ENCODE measurements around the gene TICRR. TPM values are rescaled to one million over a fixed set of nuclear protein-coding genes. Genes with fewer than 3 reads are reported as not detected.

The TICRR gene
- total and polyA plus RNA-seq, 4 donors, result under 0.01 to 7.3 (median 0.15) TPM

DNA sequence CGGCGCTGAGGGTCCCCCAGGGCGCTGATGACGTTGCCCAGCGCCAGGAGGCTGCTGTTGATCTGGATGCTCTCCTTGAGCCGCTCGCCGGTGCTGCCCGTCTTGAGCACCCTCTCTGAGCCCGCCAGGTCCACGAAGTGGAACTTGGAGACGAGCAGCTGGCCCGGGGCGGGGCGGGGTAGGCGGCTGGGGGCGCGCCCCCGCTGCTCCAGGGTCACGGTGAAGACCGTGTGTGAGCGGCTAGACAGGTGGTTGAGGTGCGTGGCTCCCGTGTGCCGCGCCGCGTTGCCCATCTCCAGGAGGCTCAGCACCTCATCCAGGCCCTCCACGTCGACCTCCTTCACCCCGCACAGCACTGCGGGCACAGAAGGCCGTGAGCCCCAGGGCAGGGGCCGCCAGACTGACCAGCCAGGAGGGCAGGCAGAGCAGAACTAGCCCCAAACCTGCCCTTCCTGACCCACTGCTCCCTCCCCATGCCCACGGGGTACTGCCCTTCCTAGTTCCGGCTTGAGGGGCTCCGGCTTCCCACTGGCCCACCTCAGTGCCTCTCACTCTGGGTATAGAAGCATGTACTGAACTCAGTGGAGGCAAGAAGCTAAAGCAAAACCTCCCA is 73.8 kb downstream of the TICRR start:
- Histone ChIP-seq H3K4me3 (ENCODE audit: low read depth in 1 of 3, low read length in 3 of 3) (no peak overlapping the region), H3K27ac (ENCODE audit: low read depth in 1 of 2, low read length in 2 of 2) (no peak overlapping the region), H3K27me3 (ENCODE audit: control insufficient read depth in 4 of 4, insufficient read depth in 4 of 4, low read length in 3 of 4) (no peaks in the 10 kb centered on the region), H3K36me3 (ENCODE audit: control insufficient read depth in 4 of 4, insufficient read depth in 3 of 4, low read depth in 1 of 4, low read length in 3 of 4) (no peaks in the 10 kb centered on the region), H3K9me3 (ENCODE audit: control insufficient read depth in 4 of 4, low read length in 3 of 4) (no peaks in the 10 kb centered on the region), H3K9ac (ENCODE audit: low read depth in 1 of 2, low read length in 2 of 2) (no peak overlapping the region), H3K4me1 (ENCODE audit: control insufficient read depth in 4 of 4, insufficient read depth in 4 of 4, low read length in 3 of 4) (peaks cover 0 to 9% (median 4%) of the 10 kb centered on the region in 4 donors)
- 98% methylated on average over 37 of the region's 37 CpGs for WGBS
- DNase-seq (ENCODE audit: low spot score), result no peak
- TF ChIP-seq NR2F2 (IDR thresholded peaks at IDR 0.05) (no peak), FOXA1 (IDR thresholded peaks at IDR 0.05) (no peak)

DNA sequence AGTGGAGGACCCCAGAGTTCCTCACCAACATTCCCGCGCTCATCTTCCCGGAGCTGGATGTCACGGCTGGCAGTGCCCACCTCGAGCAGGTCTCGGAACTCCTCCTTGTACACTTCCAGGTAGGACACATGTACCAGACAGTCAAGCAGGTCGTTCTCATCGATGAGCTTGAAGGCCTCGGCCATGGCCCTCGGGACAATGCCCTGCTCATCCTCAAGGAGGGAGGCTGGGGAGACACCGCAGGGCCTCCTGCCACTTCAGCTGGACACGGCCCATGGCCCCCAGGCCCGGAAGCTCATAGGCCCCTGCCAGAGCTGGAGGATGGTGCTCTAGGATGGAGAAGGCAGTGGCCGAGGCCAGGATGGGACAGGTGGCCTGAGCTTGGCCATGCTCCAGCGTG is 74.4 kb downstream of the TICRR start:
- Histone ChIP-seq H3K4me3 (ENCODE audit: low read depth in 1 of 3, low read length in 3 of 3) (no peak overlapping the region), H3K4me1 (ENCODE audit: control insufficient read depth in 4 of 4, insufficient read depth in 4 of 4, low read length in 3 of 4) (peaks cover 0 to 11% (median 8%) of the 10 kb centered on the region in 4 donors), H3K27me3 (ENCODE audit: control insufficient read depth in 4 of 4, insufficient read depth in 4 of 4, low read length in 3 of 4) (no peaks in the 10 kb centered on the region), H3K36me3 (ENCODE audit: control insufficient read depth in 4 of 4, insufficient read depth in 3 of 4, low read depth in 1 of 4, low read length in 3 of 4) (no peaks in the 10 kb centered on the region), H3K27ac (ENCODE audit: low read depth in 1 of 2, low read length in 2 of 2) (no peak overlapping the region), H3K9me3 (ENCODE audit: control insufficient read depth in 4 of 4, low read length in 3 of 4) (no peaks in the 10 kb centered on the region), H3K9ac (ENCODE audit: low read depth in 1 of 2, low read length in 2 of 2) (no peak overlapping the region)
- WGBS, result 95% methylated on average over 15 of the region's 15 CpGs
- TF ChIP-seq TAF1 (conservative IDR thresholded peaks at IDR 0.05), result no peak
- TF ChIP-seq, protein P1, sequence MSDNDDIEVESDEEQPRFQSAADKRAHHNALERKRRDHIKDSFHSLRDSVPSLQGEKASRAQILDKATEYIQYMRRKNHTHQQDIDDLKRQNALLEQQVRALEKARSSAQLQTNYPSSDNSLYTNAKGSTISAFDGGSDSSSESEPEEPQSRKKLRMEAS (IDR thresholded peaks at IDR 0.05), result no peak
- no peak for TF ChIP-seq EGR1 (IDR thresholded peaks at IDR 0.05; ENCODE audit: low read depth in 2 of 2)
- TF ChIP-seq HNF4A (conservative IDR thresholded peaks at IDR 0.05), result no peak
- no peak for TF ChIP-seq YY1 (IDR thresholded peaks at IDR 0.05)
- TF ChIP-seq REST (IDR thresholded peaks at IDR 0.05), result no peak
- TF ChIP-seq, protein P2, sequence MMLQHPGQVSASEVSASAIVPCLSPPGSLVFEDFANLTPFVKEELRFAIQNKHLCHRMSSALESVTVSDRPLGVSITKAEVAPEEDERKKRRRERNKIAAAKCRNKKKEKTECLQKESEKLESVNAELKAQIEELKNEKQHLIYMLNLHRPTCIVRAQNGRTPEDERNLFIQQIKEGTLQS (IDR thresholded peaks at IDR 0.05), result no peak
- no peak for TF ChIP-seq RAD21 (IDR thresholded peaks at IDR 0.05)
- no peak for TF ChIP-seq RXRA (IDR thresholded peaks at IDR 0.05)
- TF ChIP-seq NR2F2 (IDR thresholded peaks at IDR 0.05), result no peak
- no peak for TF ChIP-seq ZBTB33 (IDR thresholded peaks at IDR 0.05)
- TF ChIP-seq HNF4G (IDR thresholded peaks at IDR 0.05), result no peak
- no peak for TF ChIP-seq GABPA (IDR thresholded peaks at IDR 0.05 in 1 of 2, conservative IDR thresholded peaks at IDR 0.05 in 1 of 2)
- no peak for TF ChIP-seq JUND (IDR thresholded peaks at IDR 0.05)
- TF ChIP-seq FOXA1 (IDR thresholded peaks at IDR 0.05), result no peak
- no peak for TF ChIP-seq SP1 (IDR thresholded peaks at IDR 0.05)
- TF ChIP-seq CTCF (IDR thresholded peaks at IDR 0.05; ENCODE audit: low read depth, low read length, missing input control), result no peak
- no peak for TF ChIP-seq FOXA2 (IDR thresholded peaks at IDR 0.05)
- no peak for DNase-seq (ENCODE audit: low spot score)

Measured in liver (tissue), 9 donors.